Suprapubic skin (tissue), 3 donors: ENCODE results near the gene BCAS4.

Source experiments
- POLR2AphosphoS5 ChIP-seq, 3 donors: sonication (generic); formaldehyde crosslinking; IDR thresholded peaks; one replicate each; pipeline ENCODE4 v1.6.1; 2017; ENCODE audit warnings: antibody characterized with exemption in 3 of 3
- TF ChIP-seq, protein P1 (sequence below), 2 donors: fragments of 200-600 bp in 1 of 2; fragments of 450-650 bp in 1 of 2; sonication (generic) in 1 of 2; IDR thresholded peaks; one replicate each; pipeline ENCODE4 v1.5.1; 2016 to 2019; ENCODE audit warnings: antibody characterized with exemption in 2 of 2, mild to moderate bottlenecking in 1 of 2, moderate library complexity in 1 of 2

DNA sequence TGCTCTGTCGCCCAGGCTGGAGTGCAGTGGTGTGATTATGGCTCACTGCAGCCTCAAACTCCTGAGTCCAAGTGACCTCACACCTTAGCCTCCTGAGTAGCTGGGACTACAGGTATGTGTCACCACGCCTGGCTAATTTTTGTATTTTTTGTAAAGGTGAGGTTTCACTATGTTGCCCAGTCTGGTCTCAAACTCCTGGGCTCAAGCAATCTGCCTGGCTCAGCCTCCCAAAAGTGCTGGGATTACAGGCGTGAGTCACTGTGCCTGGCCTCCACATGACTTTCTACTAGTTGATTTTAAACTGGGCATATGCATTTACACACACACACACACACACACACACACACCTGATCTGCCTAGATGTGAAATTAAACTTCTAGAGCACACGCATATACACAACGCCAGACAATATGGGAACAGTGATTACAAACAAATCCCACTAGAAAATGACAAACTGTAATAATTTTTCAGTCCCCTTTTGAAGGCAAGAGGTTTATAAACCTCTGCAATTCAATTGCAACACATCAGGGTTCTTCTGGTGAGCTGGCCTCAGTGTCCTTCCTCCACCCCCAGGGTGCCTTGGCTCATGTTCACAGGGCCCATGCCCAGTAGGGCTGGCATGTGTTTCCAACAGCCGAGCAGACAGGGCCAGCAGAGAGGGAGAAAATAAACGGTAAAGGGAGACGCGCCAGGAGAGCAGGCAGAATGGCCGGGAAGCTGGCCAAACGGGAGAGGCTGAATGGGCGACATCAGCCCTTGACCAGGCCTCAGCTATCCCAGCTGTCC lies 32.2 kb upstream of the BCAS4 start:
- TF ChIP-seq, protein P1, sequence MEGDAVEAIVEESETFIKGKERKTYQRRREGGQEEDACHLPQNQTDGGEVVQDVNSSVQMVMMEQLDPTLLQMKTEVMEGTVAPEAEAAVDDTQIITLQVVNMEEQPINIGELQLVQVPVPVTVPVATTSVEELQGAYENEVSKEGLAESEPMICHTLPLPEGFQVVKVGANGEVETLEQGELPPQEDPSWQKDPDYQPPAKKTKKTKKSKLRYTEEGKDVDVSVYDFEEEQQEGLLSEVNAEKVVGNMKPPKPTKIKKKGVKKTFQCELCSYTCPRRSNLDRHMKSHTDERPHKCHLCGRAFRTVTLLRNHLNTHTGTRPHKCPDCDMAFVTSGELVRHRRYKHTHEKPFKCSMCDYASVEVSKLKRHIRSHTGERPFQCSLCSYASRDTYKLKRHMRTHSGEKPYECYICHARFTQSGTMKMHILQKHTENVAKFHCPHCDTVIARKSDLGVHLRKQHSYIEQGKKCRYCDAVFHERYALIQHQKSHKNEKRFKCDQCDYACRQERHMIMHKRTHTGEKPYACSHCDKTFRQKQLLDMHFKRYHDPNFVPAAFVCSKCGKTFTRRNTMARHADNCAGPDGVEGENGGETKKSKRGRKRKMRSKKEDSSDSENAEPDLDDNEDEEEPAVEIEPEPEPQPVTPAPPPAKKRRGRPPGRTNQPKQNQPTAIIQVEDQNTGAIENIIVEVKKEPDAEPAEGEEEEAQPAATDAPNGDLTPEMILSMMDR (IDR thresholded peaks at IDR 0.05): no peak
- TF ChIP-seq POLR2AphosphoS5 (IDR thresholded peaks at IDR 0.05): no peak
